Neuronal stem cell (in vitro differentiated cells): ENCODE results near the gene ARPP21.

Experiments used
- DNase-seq: peaks from one replicate; pipeline ENCODE4 v3.0.0-alpha.2; 2013; ENCODE audit warnings: low spot score
- H2AFZ ChIP-seq: one replicate; pipeline ENCODE4 v1.6.1; 2013; ENCODE audit warnings: mild to moderate bottlenecking, low read length, inconsistent platforms
- H2AK5ac ChIP-seq: 2 replicates; pipeline ENCODE4 v1.6.1; 2013; ENCODE audit warnings: low read depth, mild to moderate bottlenecking, inconsistent platforms, low read length, moderate library complexity, mixed read lengths
- H2BK120ac ChIP-seq: 2 replicates; pipeline ENCODE4 v1.6.1; 2013; ENCODE audit warnings: low read depth, mild to moderate bottlenecking, inconsistent platforms, low read length, moderate library complexity, mixed read lengths
- H2BK12ac ChIP-seq: one replicate; pipeline ENCODE4 v1.6.1; 2013; ENCODE audit warnings: low read length, inconsistent platforms
- H2BK15ac ChIP-seq: 2 replicates; pipeline ENCODE4 v1.6.1; 2013; ENCODE audit warnings: mild to moderate bottlenecking, low read length, inconsistent platforms, mixed read lengths
- H2BK5ac ChIP-seq: one replicate; pipeline ENCODE4 v1.6.1; 2013; ENCODE audit warnings: inconsistent platforms, mild to moderate bottlenecking, low read length, moderate library complexity
- H3K14ac ChIP-seq: one replicate; pipeline ENCODE4 v1.6.1; 2013; ENCODE audit warnings: low read length, inconsistent platforms
- H3K18ac ChIP-seq: 2 replicates; pipeline ENCODE4 v1.6.1; 2013; ENCODE audit warnings: low read length, inconsistent platforms
- H3K23ac ChIP-seq: 2 replicates; pipeline ENCODE4 v1.6.1; 2013; ENCODE audit warnings: low read depth, mild to moderate bottlenecking, mixed read lengths, low read length, inconsistent platforms; ENCODE audit not compliant: poor library complexity
- H3K27ac ChIP-seq: replicated peaks from 3 replicates; pipeline ENCODE4 v1.5.1; 2013; ENCODE audit warnings: low read length, inconsistent platforms
- H3K27me3 ChIP-seq, 3 experiments: 2 replicates each; pipeline ENCODE4 v1.6.1; 2013; ENCODE audit warnings: low read length in 3 of 3, mild to moderate bottlenecking in 2 of 3, inconsistent platforms in 1 of 3, low read depth in 1 of 3, mixed read lengths in 1 of 3, moderate library complexity in 1 of 3; ENCODE audit not compliant: control insufficient read depth in 3 of 3, insufficient read depth in 3 of 3
- H3K36me3 ChIP-seq, 2 donors: replicated peaks in 1 of 2; 2 replicates each; pipeline ENCODE4 v1.6.1; 2013; ENCODE audit warnings: low read length in 2 of 2; ENCODE audit not compliant: control insufficient read depth in 2 of 2, insufficient read depth in 2 of 2
- H3K4ac ChIP-seq: 2 replicates; pipeline ENCODE4 v1.6.1; 2013; ENCODE audit warnings: inconsistent platforms, mild to moderate bottlenecking, low read length, moderate library complexity
- H3K4me1 ChIP-seq, 2 donors: 1 replicate in 1 of 2; 2 replicates in 1 of 2; pipeline ENCODE4 v1.6.1; 2013; ENCODE audit warnings: low read length in 2 of 2, low read depth in 1 of 2; ENCODE audit not compliant: control insufficient read depth in 2 of 2, insufficient read depth in 1 of 2
- H3K4me2 ChIP-seq: one replicate; pipeline ENCODE4 v1.6.1; 2013; ENCODE audit warnings: mild to moderate bottlenecking, low read length, inconsistent platforms; ENCODE audit not compliant: insufficient read depth, poor library complexity, severe bottlenecking
- H3K4me3 ChIP-seq, 2 donors: 2 replicates each; pipeline ENCODE4 v1.5.1; 2013; ENCODE audit warnings: low read length in 2 of 2, mild to moderate bottlenecking in 2 of 2, inconsistent platforms in 1 of 2, moderate library complexity in 1 of 2
- H3K79me1 ChIP-seq: one replicate; pipeline ENCODE4 v1.6.1; 2013; ENCODE audit warnings: low read depth, mild to moderate bottlenecking, inconsistent platforms, low read length, moderate library complexity
- H3K9ac ChIP-seq: one replicate; pipeline ENCODE4 v1.6.1; 2013; ENCODE audit warnings: mild to moderate bottlenecking, low read depth, low read length, inconsistent platforms; ENCODE audit not compliant: poor library complexity
- H3K9me3 ChIP-seq, 2 donors: replicated peaks in 1 of 2; 2 replicates each; pipeline versions ENCODE3 to v1.6.1; 2013; ENCODE audit warnings: low read length in 2 of 2, mild to moderate bottlenecking in 2 of 2, inconsistent platforms in 1 of 2, low read depth in 1 of 2, mixed read lengths in 1 of 2, moderate library complexity in 1 of 2; ENCODE audit not compliant: control insufficient read depth in 2 of 2, insufficient read depth in 1 of 2
- H4K8ac ChIP-seq: one replicate; pipeline ENCODE4 v1.6.1; 2013; ENCODE audit warnings: low read depth, mild to moderate bottlenecking, inconsistent platforms, low read length, moderate library complexity
- H4K91ac ChIP-seq: one replicate; pipeline ENCODE4 v1.6.1; 2013; ENCODE audit warnings: low read length, low read depth, mild to moderate bottlenecking, inconsistent platforms; ENCODE audit not compliant: poor library complexity
- WGBS, 2 donors: extraction: QIAGEN DNeasy Blood & Tissue Kit; methylation state at CpG; one replicate each; pipeline ENCODE4 v1.1.7; 2013; ENCODE audit warnings: missing lambda C conversion rate in 2 of 2, mixed read lengths in 1 of 2; ENCODE audit not compliant: insufficient read length in 2 of 2, insufficient replicate concordance in 1 of 2; ENCODE audit errors: extremely low coverage in 2 of 2; 5-methylcytosine and 5-hydroxymethylcytosine counted together

Gene ARPP21

DNA sequence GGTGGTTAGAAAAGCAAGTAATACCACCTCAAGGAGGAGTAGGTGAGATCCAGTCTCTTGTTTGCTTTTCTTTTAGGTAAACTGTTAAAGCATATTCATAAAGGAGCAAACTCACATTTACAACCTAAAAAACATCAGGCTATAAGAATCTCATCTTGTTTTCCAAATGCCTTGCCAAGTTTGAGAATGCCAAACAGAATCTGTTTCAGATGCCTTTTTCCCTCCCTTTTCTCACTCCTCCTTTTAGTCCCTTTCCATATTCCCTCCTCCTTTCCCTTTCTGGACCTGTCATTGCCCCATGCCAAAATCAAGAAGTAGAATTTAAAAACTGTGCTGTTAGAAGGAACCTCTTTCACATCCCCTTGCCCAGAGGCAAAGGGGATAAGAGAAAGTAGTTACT lies 140.3 kb downstream of the ARPP21 start:
- H3K9me3 ChIP-seq, result no peaks in the 10 kb centered on the region
- H3K4me1 ChIP-seq, result peaks cover 7 to 14% of the 10 kb centered on the region in 2 donors
- no peak overlapping the region for H3K14ac ChIP-seq
- no peak overlapping the region for H3K4me3 ChIP-seq
- H3K18ac ChIP-seq, result no peak overlapping the region
- H3K36me3 ChIP-seq, result no peaks in the 10 kb centered on the region
- no peak overlapping the region for H2AK5ac ChIP-seq
- H4K91ac ChIP-seq, result no peak overlapping the region
- H2BK12ac ChIP-seq, result no peak overlapping the region
- H2BK5ac ChIP-seq, result no peak overlapping the region
- H2BK15ac ChIP-seq, result no peak overlapping the region
- H3K27me3 ChIP-seq, result no peaks in the 10 kb centered on the region
- no peak overlapping the region for H3K4ac ChIP-seq
- no peak overlapping the region for H4K8ac ChIP-seq
- H3K27ac ChIP-seq, result no peak overlapping the region
- no peak overlapping the region for H3K9ac ChIP-seq
- no peak overlapping the region for H3K23ac ChIP-seq
- H3K4me2 ChIP-seq, result no peak overlapping the region
- H2AFZ ChIP-seq, result no peak overlapping the region
- H2BK120ac ChIP-seq, result no peak overlapping the region
- no peak for DNase-seq
- H3K79me1 ChIP-seq, result no peaks in the 10 kb centered on the region

DNA sequence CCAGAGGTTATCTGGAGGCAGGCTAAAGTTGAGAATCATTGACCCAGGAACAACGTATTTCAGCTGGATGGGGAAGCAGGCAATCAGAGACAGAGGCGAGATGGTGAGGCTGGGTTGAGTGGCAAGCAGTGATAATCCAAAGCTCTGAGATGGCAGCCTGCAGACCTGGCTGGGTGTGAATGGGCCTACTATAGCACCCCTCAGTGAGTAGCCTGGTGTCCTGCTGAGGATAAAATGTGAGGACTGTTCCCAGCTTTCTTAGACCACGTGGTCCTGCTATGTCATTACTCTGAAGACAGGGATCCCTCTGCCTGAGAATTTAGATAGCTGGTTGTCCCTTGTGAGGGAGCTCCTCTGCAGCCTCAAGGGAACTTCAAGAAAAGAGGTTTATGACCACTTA lies 141.5 kb downstream of the ARPP21 start:
- no peak overlapping the region for H3K4me2 ChIP-seq
- no CpG with 5 or more reads among the region's 3 CpGs for WGBS, 2 donors

DNA sequence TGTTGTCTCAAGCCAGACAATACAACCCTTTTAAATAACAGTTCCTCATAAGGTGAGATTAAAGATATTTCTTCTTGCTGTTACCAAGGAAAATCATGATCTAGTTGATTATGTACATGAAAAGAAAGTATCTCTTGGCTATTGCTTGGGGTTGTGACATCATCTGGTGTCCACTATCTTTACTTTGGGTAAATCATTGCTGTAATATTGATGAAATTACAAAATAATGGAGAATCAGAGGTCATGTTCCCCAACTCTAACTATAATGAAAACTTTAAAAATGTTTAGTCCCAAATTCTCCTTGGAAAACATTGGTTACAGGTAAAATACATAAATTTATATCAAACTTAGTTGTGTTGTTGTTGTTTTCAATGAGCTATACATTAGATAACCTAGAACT lies 142.2 kb downstream of the ARPP21 start:
- no peak for DNase-seq
- Histone ChIP-seq H3K4me3 (no peak overlapping the region), H4K91ac (no peak overlapping the region), H3K9ac (no peak overlapping the region), H3K18ac (no peak overlapping the region), H3K23ac (no peak overlapping the region), H2BK120ac (no peak overlapping the region), H3K4ac (no peak overlapping the region), H3K27ac (no peak overlapping the region), H3K4me2 (no peak overlapping the region), H3K79me1 (no peaks in the 10 kb centered on the region), H2AFZ (no peak overlapping the region), H3K36me3 (no peaks in the 10 kb centered on the region), H2AK5ac (no peak overlapping the region), H2BK12ac (no peak overlapping the region), H3K14ac (no peak overlapping the region), H3K27me3 (no peaks in the 10 kb centered on the region), H2BK15ac (no peak overlapping the region), H3K9me3 (no peaks in the 10 kb centered on the region), H2BK5ac (no peak overlapping the region), H4K8ac (no peak overlapping the region), H3K4me1 (peaks cover 10 to 26% of the 10 kb centered on the region in 2 donors)

More for the DNA sequence above, 141.5 kb downstream of the ARPP21 start:
- no peaks in the 10 kb centered on the region for H3K27me3 ChIP-seq
- H3K27ac ChIP-seq, result no peak overlapping the region
- H2BK12ac ChIP-seq, result no peak overlapping the region
- H3K4me3 ChIP-seq, result no peak overlapping the region
- H4K8ac ChIP-seq, result no peak overlapping the region
- no peaks in the 10 kb centered on the region for H3K79me1 ChIP-seq
- no peak overlapping the region for H3K9ac ChIP-seq
- no peak overlapping the region for H3K14ac ChIP-seq
- no peak overlapping the region for H3K23ac ChIP-seq
- no peak overlapping the region for H3K18ac ChIP-seq
- H2BK15ac ChIP-seq, result no peak overlapping the region
- no peak overlapping the region for H3K4ac ChIP-seq
- peaks cover 10 to 25% of the 10 kb centered on the region in 2 donors for H3K4me1 ChIP-seq
- no peak overlapping the region for H2BK120ac ChIP-seq
- no peak overlapping the region for H2AFZ ChIP-seq
- no peak overlapping the region for H4K91ac ChIP-seq
- no peak overlapping the region for H2BK5ac ChIP-seq
- H2AK5ac ChIP-seq, result no peak overlapping the region
- no peak for DNase-seq
- no peaks in the 10 kb centered on the region for H3K9me3 ChIP-seq
- no peaks in the 10 kb centered on the region for H3K36me3 ChIP-seq

DNA sequence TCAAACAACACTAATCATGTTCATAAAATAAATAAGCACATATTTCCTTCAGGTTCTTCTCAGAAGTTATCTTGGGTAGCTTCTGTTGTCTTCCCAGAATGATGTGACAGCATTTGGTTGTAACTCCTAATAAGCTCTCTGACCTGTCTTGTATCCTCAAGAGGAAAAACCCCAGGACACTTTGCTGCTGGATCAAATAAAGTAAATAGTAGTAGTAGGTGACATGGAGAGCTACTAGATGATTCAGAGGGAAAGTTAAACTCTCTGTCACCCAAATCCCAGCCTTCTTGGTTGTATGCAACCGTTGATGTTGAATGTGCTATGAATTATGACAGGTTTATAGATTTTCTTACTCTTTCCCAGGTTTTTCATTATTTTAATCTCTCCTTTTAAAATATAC lies 143.0 kb downstream of the ARPP21 start:
- H2BK5ac ChIP-seq, result no peak overlapping the region
- no peak overlapping the region for H3K4me3 ChIP-seq
- no peak overlapping the region for H3K9ac ChIP-seq
- H2AFZ ChIP-seq, result no peak overlapping the region
- peaks cover 10 to 26% of the 10 kb centered on the region in 2 donors for H3K4me1 ChIP-seq
- no peak overlapping the region for H3K4ac ChIP-seq
- H3K14ac ChIP-seq, result no peak overlapping the region
- H3K27ac ChIP-seq, result no peak overlapping the region
- H3K4me2 ChIP-seq, result no peak overlapping the region
- H3K18ac ChIP-seq, result no peak overlapping the region
- no CpG with 5 or more reads among the region's 1 CpG for WGBS, 2 donors
- H3K9me3 ChIP-seq, result no peaks in the 10 kb centered on the region
- no peak overlapping the region for H2AK5ac ChIP-seq
- H3K23ac ChIP-seq, result no peak overlapping the region
- no peak overlapping the region for H4K91ac ChIP-seq
- H3K79me1 ChIP-seq, result no peaks in the 10 kb centered on the region
- H2BK12ac ChIP-seq, result no peak overlapping the region
- no peaks in the 10 kb centered on the region for H3K36me3 ChIP-seq
- no peak overlapping the region for H2BK15ac ChIP-seq
- H2BK120ac ChIP-seq, result no peak overlapping the region
- no peak overlapping the region for H4K8ac ChIP-seq
- H3K27me3 ChIP-seq, result no peaks in the 10 kb centered on the region
- DNase-seq, result no peak
